GM18508 (cell line): Measurements from ENCODE around the gene ITPK1.

Experiments used
- ATAC-seq: cut with Tn5 transposase; IDR thresholded peaks from one replicate; pipeline ENCODE4 v1.9.1; 2021; ENCODE audit warnings: moderate number of reproducible peaks; ENCODE audit not compliant: insufficient read depth, unreplicated experiment

Gene ITPK1

DNA sequence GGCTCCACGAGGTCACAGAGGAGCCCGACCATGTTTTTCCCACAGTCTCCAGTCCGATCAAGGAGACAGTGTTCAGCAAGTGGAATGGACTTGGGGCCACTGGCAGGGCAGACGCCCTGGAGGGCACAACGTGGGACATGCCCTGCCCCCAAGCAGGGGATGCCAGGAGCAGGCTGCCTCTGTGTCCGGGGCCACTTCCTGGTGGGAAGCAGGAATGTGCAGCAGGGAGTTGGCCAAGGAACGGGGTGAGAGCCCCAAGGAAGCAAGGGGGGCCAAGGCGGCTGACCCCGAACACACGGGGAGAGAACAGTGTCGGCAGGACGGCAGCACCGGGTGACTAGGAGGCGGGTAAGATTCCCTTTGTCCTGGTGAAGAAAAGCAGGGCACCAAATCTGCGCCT is 100.2 kb downstream of the ITPK1 start:
- no peak for ATAC-seq

DNA sequence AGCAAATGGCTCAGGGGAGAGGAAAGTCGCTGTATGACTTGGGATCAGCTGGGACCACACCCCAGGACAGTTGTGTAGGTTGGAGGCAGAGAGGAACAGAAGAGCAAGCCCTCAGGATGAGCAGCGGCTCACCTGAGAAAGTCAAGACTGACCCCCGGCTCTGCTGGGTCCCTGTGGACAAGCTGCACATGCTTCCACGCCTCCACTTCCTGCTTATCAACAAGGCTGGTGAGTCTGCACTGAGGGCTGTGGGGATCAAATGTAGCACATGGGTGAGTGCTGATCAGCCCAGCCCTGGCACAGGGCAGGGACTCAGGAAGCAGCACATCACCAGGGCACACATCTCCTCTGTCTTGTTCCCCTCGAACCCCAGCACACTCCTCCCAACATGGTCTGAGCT is 100.7 kb downstream of the ITPK1 start:
- no peak for ATAC-seq

DNA sequence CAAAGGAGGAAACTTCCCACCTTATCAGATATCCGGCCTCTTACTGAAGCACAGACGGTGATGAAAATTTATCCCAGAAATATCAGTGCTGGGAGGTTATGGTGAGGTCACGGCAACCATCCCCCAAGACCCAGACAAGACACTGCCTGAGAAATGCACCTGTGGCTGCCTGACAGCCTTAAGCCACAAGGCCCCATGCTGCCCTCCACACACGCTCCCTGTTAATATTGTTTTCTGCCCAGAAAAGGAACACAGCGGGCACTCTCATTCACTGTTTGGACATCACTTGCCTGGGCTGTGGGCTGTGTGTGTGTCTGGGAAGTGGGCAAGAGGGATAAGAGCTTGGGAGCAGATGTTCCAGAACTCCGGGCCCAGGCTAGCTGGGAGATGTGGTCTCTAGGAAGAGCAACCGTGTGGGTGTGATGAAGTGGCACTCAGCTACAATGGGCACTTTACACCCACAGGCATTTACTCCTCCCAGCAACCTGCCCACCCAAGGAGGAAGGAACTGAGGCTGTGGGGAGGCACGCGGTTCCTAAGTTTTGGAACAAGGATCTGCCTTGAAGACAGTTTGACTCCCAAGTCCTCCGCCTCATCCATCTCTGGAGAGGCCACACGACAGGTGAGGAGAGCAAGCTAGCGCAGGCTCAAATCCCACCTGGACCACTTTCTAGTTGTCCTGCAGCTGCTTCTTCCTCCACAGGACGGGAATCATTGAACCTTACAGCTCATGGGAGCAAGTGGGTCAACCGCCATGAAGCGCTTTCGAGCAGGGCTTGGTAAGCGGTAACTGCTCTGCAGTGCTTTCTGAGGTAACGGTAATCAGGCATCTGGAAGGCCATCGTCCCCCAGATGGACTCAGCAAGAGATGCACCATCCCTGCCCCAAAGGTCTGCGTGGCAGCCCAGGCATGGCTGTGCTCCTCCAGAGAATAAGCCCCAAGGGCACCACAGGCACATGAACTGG is 101.4 kb downstream of the ITPK1 start:
- ATAC-seq, result no peak

DNA sequence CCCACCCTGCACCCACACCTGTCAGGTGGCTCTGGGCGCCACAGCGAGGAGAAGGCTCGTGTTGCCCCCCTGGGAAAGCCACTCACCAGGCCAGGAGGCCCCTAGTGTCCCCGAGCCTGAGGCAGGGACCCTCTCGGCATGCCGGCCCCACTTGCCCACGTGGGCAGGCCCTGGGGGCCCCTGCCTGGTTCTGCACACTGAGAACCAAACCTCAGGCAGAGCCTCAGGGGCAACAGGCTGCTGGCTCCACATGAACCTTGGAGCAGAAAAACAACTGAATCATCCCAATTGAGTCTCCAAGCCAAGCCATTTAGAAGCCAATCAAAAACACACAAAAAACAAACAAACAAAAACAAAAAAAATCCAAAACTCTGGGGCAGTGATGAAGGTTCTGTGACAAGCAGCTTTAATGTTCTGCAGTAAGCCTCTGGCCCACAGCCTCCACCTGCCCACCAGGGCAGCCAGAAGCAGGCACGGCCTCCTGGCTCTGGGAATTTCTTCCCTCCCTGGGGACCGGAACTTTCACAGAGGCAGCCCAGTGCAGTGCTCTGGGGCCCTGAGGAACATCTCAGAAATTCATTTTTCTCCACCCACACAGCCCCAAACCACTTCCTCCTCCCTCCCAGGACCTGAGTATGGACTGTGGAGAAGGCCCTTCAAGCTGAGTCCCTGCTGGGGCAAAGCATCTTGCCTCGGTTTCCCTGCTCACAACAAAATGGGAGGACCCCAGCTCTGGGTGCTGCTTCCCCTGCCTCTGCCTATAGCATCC is 102.6 kb downstream of the ITPK1 start:
- no peak for ATAC-seq

GRCh38 chr14:93012506-93012905 is 103.2 kb downstream of the ITPK1 start:
- no peak for ATAC-seq

GRCh38 chr14:93011650-93012325 is 103.9 kb downstream of the ITPK1 start:
- no peak for ATAC-seq

- ATAC-seq, result no peak
Measured at GRCh38 chr14:93011141-93011529, 104.6 kb downstream of the ITPK1 start.

- no peak for ATAC-seq
Measured at GRCh38 chr14:93010522-93011140, 105.1 kb downstream of the ITPK1 start.

- no peak for ATAC-seq
Measured at GRCh38 chr14:93010130-93010499, 105.6 kb downstream of the ITPK1 start.

GRCh38 chr14:93009471-93010129 is 106.1 kb downstream of the ITPK1 start:
- no peak for ATAC-seq

DNA sequence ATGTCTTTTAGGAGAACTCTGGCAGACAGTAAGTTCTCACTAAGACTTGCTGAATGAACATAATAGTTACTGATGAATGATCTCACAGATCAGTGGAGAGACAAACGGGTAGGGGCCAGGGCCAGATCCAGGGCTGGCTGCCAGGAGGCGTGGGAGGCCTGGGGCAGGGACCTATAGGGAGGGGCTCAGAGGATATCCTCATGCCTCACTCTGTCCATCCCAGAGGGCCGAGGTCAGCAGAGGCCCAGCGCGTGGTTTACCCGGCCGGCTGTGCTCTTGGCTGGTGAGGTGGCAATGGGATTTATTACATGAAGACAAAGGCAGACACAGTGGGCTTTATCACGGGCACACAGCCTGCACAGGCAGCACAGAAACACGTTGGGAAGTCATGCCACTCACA is 107.3 kb downstream of the ITPK1 start:
- ATAC-seq, result no peak

DNA sequence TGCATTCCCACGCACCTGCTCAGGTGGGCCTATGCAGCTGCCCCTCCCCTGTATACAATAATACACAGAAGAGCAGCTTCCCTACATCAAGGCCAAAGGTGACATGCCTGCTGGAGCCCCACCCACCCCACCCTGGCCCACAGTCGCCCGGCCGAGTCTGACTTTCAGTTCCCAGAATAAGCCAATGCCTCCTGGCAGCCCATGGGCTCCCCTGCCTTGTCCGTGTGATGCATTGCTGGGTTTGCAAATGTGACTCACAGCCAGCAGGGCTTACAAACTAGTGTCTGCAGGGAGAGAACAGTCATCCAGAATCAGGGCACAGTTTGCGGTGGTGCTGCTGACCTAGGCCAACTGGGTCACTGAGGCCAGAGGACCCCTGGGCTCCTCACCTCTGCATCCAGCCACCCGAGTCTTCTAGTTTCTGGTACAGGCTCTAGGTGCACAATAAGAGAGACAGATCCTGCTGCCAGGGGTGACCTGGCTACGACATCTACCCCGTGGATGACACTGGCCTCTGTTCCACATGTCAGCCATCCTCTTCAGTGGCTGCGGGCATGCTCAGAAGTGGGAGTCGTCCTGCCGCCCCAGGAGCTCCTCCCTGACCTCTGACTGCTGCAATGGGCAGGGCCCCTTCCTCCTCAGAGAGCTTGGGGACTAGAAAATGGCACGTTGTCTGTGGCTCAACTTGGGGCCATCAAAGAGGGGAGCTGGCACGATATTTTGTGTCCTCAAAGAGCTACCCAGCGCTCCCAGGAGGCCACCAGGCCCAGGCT is 108.3 kb downstream of the ITPK1 start:
- no peak for ATAC-seq

GRCh38 chr14:93006567-93007051 is 109.1 kb downstream of the ITPK1 start:
- ATAC-seq, result no peak

- ATAC-seq, result no peak
Measured at GRCh38 chr14:93005838-93006237, 109.9 kb downstream of the ITPK1 start.

- ATAC-seq, result no peak
Measured at GRCh38 chr14:93005135-93005813, 110.5 kb downstream of the ITPK1 start.

DNA sequence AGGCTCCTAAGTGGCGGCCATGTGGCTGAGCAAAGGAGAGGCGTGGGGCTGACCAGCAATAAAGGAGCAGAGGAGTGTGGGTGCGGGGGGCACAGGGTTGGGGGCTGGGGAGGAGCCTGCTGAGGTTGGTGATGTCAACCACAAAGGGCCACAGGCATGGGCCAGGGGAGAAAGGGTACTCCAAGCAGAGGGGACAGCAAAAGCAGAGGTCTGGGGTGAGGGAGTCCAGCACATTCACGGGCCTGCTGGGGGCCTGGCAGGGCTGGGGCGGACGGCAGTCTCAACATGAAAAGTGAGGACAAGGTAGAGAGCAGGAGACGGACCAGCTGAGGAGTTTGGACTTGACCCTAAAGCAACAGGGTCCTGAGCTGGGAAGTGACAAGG is 111.0 kb downstream of the ITPK1 start:
- no peak for ATAC-seq

DNA sequence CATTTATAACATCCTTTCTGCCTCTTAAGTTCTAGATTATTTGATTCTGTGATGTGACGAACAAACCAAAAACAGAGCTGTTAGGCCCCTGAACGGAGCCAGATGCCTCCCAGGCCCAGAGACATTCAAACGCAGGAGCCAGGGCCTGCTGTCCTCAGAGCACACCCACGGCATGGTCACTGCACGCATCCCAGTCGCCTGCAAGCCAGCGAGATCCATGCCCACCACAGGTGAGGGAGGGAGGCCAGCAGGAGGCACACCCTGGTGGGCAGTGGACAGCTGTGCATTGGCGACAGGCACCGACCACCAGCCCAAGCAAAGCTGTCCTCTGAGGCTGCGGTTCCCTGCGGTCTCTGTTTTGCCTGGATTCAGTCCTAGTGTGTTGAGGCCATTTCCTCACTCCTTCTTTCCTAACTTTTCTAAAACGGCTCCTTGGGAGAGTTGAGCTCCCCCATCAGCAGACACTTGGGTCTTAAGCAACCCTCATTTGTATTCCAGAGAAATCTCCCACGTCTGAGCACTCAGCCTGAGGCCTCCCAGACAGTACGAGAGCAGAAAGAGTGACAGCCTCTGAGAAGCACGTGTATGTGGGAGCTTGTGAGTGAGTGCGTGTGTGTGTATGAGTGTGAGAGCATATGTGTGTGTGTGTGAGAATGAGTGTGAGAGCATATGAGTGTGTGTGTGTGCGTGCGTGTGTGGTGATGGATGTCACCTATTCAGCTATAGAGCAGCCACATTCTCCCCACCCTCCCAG is 111.6 kb downstream of the ITPK1 start:
- no peak for ATAC-seq

GRCh38 chr14:93002851-93003298 is 112.8 kb downstream of the ITPK1 start:
- no peak for ATAC-seq
